ENCODE measurements around the gene VAC14.
"Not testable (repeated sequence)": the region's sequence is repeated elsewhere in the genome, so short reads cannot be mapped to it uniquely, and the experiment has no call there.

DNA sequence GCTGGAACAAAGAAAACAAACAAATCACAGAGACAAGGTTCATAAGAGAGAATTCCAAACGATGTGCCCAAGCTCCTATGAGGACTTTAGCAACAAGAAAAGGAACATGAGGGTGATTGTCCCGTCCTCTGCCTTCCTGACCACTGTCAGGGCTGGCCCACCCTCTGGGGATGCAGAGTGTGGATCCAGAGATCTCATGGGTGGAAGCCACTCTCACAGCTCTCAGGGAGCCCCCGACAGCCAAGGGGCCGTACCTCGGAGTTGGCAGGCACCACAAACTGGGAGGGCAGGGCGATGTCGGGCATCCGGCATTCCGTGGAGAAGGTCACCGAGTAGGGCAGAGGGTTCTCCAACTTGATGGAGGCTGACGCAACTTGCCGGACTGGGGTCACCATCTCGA, 17.1 kb upstream of the VAC14 start:
- not testable (repeated sequence) for TF ChIP-seq EZH2phosphoT487 (IDR thresholded peaks at IDR 0.05; ENCODE audit: borderline replicate concordance, low read depth); FOSL2 (IDR thresholded peaks at IDR 0.05; ENCODE audit: borderline replicate concordance, low read depth); NFIC (IDR thresholded peaks at IDR 0.05; ENCODE audit: borderline replicate concordance); SIN3A (IDR thresholded peaks at IDR 0.05; ENCODE audit: borderline replicate concordance, low read depth, low read length); POLR2AphosphoS5 (IDR thresholded peaks at IDR 0.05; ENCODE audit: low read depth, low read length); JUND (IDR thresholded peaks at IDR 0.05); MXI1 (IDR thresholded peaks at IDR 0.05; ENCODE audit: low read depth, low read length); RAD21 (IDR thresholded peaks at IDR 0.05; ENCODE audit: low read length)
- TF ChIP-seq, protein P1, sequence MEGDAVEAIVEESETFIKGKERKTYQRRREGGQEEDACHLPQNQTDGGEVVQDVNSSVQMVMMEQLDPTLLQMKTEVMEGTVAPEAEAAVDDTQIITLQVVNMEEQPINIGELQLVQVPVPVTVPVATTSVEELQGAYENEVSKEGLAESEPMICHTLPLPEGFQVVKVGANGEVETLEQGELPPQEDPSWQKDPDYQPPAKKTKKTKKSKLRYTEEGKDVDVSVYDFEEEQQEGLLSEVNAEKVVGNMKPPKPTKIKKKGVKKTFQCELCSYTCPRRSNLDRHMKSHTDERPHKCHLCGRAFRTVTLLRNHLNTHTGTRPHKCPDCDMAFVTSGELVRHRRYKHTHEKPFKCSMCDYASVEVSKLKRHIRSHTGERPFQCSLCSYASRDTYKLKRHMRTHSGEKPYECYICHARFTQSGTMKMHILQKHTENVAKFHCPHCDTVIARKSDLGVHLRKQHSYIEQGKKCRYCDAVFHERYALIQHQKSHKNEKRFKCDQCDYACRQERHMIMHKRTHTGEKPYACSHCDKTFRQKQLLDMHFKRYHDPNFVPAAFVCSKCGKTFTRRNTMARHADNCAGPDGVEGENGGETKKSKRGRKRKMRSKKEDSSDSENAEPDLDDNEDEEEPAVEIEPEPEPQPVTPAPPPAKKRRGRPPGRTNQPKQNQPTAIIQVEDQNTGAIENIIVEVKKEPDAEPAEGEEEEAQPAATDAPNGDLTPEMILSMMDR (IDR thresholded peaks at IDR 0.05): not testable (repeated sequence)
- TF ChIP-seq, protein P2, sequence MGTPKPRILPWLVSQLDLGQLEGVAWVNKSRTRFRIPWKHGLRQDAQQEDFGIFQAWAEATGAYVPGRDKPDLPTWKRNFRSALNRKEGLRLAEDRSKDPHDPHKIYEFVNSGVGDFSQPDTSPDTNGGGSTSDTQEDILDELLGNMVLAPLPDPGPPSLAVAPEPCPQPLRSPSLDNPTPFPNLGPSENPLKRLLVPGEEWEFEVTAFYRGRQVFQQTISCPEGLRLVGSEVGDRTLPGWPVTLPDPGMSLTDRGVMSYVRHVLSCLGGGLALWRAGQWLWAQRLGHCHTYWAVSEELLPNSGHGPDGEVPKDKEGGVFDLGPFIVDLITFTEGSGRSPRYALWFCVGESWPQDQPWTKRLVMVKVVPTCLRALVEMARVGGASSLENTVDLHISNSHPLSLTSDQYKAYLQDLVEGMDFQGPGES (IDR thresholded peaks at IDR 0.05; ENCODE audit: low read depth, low read length): not testable (repeated sequence)
- TF ChIP-seq, protein P3, sequence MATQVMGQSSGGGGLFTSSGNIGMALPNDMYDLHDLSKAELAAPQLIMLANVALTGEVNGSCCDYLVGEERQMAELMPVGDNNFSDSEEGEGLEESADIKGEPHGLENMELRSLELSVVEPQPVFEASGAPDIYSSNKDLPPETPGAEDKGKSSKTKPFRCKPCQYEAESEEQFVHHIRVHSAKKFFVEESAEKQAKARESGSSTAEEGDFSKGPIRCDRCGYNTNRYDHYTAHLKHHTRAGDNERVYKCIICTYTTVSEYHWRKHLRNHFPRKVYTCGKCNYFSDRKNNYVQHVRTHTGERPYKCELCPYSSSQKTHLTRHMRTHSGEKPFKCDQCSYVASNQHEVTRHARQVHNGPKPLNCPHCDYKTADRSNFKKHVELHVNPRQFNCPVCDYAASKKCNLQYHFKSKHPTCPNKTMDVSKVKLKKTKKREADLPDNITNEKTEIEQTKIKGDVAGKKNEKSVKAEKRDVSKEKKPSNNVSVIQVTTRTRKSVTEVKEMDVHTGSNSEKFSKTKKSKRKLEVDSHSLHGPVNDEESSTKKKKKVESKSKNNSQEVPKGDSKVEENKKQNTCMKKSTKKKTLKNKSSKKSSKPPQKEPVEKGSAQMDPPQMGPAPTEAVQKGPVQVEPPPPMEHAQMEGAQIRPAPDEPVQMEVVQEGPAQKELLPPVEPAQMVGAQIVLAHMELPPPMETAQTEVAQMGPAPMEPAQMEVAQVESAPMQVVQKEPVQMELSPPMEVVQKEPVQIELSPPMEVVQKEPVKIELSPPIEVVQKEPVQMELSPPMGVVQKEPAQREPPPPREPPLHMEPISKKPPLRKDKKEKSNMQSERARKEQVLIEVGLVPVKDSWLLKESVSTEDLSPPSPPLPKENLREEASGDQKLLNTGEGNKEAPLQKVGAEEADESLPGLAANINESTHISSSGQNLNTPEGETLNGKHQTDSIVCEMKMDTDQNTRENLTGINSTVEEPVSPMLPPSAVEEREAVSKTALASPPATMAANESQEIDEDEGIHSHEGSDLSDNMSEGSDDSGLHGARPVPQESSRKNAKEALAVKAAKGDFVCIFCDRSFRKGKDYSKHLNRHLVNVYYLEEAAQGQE (IDR thresholded peaks at IDR 0.05; ENCODE audit: low read depth, low read length): not testable (repeated sequence)
- TF ChIP-seq, protein P4, sequence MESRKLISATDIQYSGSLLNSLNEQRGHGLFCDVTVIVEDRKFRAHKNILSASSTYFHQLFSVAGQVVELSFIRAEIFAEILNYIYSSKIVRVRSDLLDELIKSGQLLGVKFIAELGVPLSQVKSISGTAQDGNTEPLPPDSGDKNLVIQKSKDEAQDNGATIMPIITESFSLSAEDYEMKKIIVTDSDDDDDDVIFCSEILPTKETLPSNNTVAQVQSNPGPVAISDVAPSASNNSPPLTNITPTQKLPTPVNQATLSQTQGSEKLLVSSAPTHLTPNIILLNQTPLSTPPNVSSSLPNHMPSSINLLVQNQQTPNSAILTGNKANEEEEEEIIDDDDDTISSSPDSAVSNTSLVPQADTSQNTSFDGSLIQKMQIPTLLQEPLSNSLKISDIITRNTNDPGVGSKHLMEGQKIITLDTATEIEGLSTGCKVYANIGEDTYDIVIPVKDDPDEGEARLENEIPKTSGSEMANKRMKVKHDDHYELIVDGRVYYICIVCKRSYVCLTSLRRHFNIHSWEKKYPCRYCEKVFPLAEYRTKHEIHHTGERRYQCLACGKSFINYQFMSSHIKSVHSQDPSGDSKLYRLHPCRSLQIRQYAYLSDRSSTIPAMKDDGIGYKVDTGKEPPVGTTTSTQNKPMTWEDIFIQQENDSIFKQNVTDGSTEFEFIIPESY (IDR thresholded peaks at IDR 0.05; ENCODE audit: borderline replicate concordance, low read depth): not testable (repeated sequence)

All from SK-N-SH (cell line).